Spleen (tissue), 7 donors: ENCODE results near the gene FARP1.

ENCODE experiments used
- CTCF ChIP-seq, 11 experiments: fragments of 200-600 bp in 7 of 11; fragments of 450-650 bp in 4 of 11; sonication (generic) in 4 of 11; IDR thresholded peaks in 8 of 11; conservative IDR thresholded peaks in 3 of 11; 1 replicate in 7 of 11; 2 replicates in 4 of 11; pipeline versions ENCODE4 v1.4.0 to v1.8.0; 2016 to 2021; ENCODE audit warnings: antibody characterized with exemption in 11 of 11, inconsistent platforms in 4 of 11, mild to moderate bottlenecking in 1 of 11
- POLR2AphosphoS5 ChIP-seq, 3 donors: sonication (generic); formaldehyde crosslinking; IDR thresholded peaks; one replicate each; pipeline ENCODE4 v1.5.1; 2017; ENCODE audit warnings: antibody characterized with exemption in 3 of 3
- donor health status: DM: no; HTN: no; CAD: no; lungs with moderate emphysema.
- donor health status: DM: no; HTN: no; CAD: no.
- donor health status: DM: no; HTN: no; CAD: no.

DNA sequence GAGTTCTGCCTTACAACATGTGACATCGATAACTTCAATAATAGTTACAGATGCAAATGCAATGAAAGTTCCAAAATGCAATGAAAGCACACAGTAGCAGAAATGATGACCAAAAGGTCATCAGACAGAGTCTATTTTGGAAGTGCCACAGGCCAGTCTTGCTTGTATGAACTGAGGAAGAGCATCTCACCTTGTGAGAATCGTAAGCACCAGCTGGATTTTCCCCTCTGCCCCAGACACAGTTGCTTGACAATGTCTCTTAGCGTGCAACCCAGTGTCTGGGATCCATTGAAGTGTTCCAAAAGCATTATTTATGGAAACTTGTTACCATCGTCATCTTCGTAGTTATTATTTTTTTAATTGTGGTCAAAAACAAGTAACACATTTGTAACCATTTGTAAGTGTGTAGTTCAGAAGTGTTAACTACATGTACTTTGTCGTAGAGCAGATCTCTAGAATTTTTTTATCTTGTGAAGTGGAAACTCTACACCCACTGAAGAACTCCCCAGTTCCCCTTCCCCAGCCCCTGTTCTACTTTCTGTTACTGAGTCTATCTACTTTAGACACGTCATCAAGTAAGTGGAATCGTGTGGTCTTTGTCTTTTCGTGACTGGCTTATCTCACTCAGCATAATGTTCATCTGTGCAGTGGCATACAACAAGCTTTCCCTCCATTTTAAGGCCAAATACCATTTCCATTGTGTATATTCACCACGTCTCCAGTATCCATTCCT lies 204.2 kb downstream of the FARP1 start:
- TF ChIP-seq CTCF (IDR thresholded peaks at IDR 0.05 in 8 of 11, conservative IDR thresholded peaks at IDR 0.05 in 3 of 11) (no peak), POLR2AphosphoS5 (IDR thresholded peaks at IDR 0.05) (no peak)
